OCI-LY7 (cell line): Measurements from ENCODE around the gene ZBTB7A. TPM values are rescaled to one million over a fixed set of nuclear protein-coding genes. Genes with fewer than 3 reads are reported as not detected.

Experiments used
- BruUV-seq: library from RNA; stranded (reverse); fragments of 400-500 nt; replicated peaks from 2 replicates; lab custom pipeline; 2021; lab: Mats Ljungman, UMichigan
- CTCF ChIA-PET: fragments of 300-600 bp; sonication (Branson Sonifier 250); formaldehyde crosslinking; loops from one replicate; lab custom pipeline; 2022; ENCODE audit warnings: antibody characterized with exemption; ENCODE audit not compliant: unreplicated experiment; lab: Charles Lee
- POLR2A ChIA-PET: fragments of 300-600 bp; sonication (Branson Sonifier 250); formaldehyde crosslinking; loops from one replicate; lab custom pipeline; 2022; ENCODE audit warnings: antibody characterized with exemption; lab: Charles Lee
- DNase-seq: peaks from one replicate; pipeline ENCODE4 v3.0.0-alpha.2; 2015; ENCODE audit warnings: low spot score
- H2AFZ ChIP-seq: fragments of 200-600 bp; sonication (generic), shearing (Covaris generic); 2 replicates; pipeline ENCODE4 v1.6.1; 2014; ENCODE audit warnings: mild to moderate bottlenecking, antibody characterized with exemption, low read length, moderate library complexity
- H3K27ac ChIP-seq: fragments of 200-600 bp; sonication (generic); 2 replicates; pipeline ENCODE4 v1.5.1; 2014; ENCODE audit warnings: mixed run types, low read depth, mild to moderate bottlenecking, moderate library complexity, low read length, inconsistent platforms; ENCODE audit not compliant: poor library complexity, severe bottlenecking
- H3K36me3 ChIP-seq: fragments of 200-600 bp; sonication (generic); 2 replicates; pipeline ENCODE4 v1.6.1; 2014; ENCODE audit warnings: mild to moderate bottlenecking, antibody characterized with exemption, low read length, moderate library complexity, mixed read lengths; ENCODE audit not compliant: insufficient read depth
- H3K4me1 ChIP-seq: fragments of 200-600 bp; sonication (generic); 2 replicates; pipeline ENCODE4 v1.5.1; 2014; ENCODE audit warnings: mild to moderate bottlenecking, low read length; ENCODE audit not compliant: insufficient read depth, poor library complexity, severe bottlenecking
- H3K4me2 ChIP-seq: fragments of 200-600 bp; sonication (generic); 2 replicates; pipeline ENCODE4 v1.6.1; 2014; ENCODE audit warnings: mild to moderate bottlenecking, low read length
- H3K4me3 ChIP-seq: fragments of 200-600 bp; sonication (generic); 2 replicates; pipeline ENCODE4 v1.5.1; 2014; ENCODE audit warnings: mild to moderate bottlenecking, low read depth, low read length; ENCODE audit not compliant: poor library complexity, severe bottlenecking
- H3K79me2 ChIP-seq: fragments of 200-600 bp; sonication (generic); 2 replicates; pipeline ENCODE4 v1.6.1; 2016; ENCODE audit warnings: low read depth, mild to moderate bottlenecking, low read length, moderate library complexity, mixed read lengths; ENCODE audit not compliant: insufficient read depth
- H3K9me2 ChIP-seq: fragments of 200-600 bp; sonication (generic); 2 replicates; pipeline ENCODE4 v1.6.1; 2016; ENCODE audit warnings: mild to moderate bottlenecking, low read length, mixed read lengths; ENCODE audit not compliant: insufficient read depth
- H3K9me3 ChIP-seq: fragments of 200-600 bp; sonication (generic); 2 replicates; pipeline ENCODE4 v1.6.1; 2014; ENCODE audit warnings: mild to moderate bottlenecking, mixed run types, low read length, mixed read lengths
- H4K20me1 ChIP-seq: fragments of 200-600 bp; sonication (generic); 2 replicates; pipeline ENCODE4 v1.6.1; 2014; ENCODE audit warnings: mild to moderate bottlenecking, antibody characterized with exemption, low read length, moderate library complexity, mixed read lengths; ENCODE audit not compliant: insufficient read depth
- EZH2phosphoT487 ChIP-seq: fragments of 200-600 bp; sonication (generic); IDR thresholded peaks from 2 replicates; pipeline ENCODE4 v1.6.1; 2018; ENCODE audit warnings: low read depth, borderline replicate concordance, mild to moderate bottlenecking, mixed run types, antibody characterized with exemption, low read length, moderate library complexity, mixed read lengths
- intact Hi-C: fragments of 100-400 bp; cut with micrococcal nuclease; formaldehyde crosslinking; loops from one replicate; pipeline ENCODE4 v1.10.0; 2022; ENCODE audit not compliant: unreplicated experiment
- total RNA-seq, 2 experiments: library from RNA; depleted of rRNA in 1 of 2; stranded (reverse); fragments of >200 nt in 1 of 2; shearing (Covaris generic) in 1 of 2; gene quantifications; 2 replicates each; pipeline ENCODE4 v1.2.3, GENCODE V29; 2014 to 2022
- TF ChIP-seq, protein P1 (sequence below): fragments of 200-600 bp; sonication (generic); conservative IDR thresholded peaks from 2 replicates; pipeline ENCODE4 v1.5.1; 2014; ENCODE audit warnings: mild to moderate bottlenecking, antibody characterized with exemption, low read length, moderate library complexity, mixed read lengths

The ZBTB7A gene
- total RNA-seq, 2 experiments from 2014 or later, result 17.2 to 29.3 TPM

DNA sequence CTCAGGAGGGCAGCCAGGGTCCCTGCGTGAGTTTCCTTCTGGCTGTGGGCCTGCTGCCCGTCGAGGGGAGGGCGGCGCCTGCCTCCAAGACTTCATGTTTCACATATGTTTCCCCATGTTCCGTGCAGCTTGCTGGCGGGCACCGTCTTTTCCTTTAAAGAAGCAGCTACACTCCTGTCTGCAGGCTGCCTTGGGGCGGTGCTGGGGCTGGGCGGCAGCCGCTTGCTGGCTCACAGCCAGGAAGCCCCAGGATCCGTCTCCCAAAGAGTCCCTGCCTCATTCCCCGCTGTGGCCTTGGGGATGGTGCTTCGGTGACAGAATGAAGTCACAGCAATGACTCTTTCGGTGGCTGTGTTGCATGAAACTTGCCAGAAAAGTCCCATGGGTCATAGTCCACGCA is 34.3 kb downstream of the ZBTB7A start:
- ChIA-PET POLR2A (no interaction called here), CTCF (no interaction called here)
- no peaks in the 10 kb centered on the region for H3K9me2 ChIP-seq
- H3K36me3 ChIP-seq, result peaks cover 51% of the 10 kb centered on the region
- no peak overlapping the region for H3K4me2 ChIP-seq
- TF ChIP-seq, protein P1, sequence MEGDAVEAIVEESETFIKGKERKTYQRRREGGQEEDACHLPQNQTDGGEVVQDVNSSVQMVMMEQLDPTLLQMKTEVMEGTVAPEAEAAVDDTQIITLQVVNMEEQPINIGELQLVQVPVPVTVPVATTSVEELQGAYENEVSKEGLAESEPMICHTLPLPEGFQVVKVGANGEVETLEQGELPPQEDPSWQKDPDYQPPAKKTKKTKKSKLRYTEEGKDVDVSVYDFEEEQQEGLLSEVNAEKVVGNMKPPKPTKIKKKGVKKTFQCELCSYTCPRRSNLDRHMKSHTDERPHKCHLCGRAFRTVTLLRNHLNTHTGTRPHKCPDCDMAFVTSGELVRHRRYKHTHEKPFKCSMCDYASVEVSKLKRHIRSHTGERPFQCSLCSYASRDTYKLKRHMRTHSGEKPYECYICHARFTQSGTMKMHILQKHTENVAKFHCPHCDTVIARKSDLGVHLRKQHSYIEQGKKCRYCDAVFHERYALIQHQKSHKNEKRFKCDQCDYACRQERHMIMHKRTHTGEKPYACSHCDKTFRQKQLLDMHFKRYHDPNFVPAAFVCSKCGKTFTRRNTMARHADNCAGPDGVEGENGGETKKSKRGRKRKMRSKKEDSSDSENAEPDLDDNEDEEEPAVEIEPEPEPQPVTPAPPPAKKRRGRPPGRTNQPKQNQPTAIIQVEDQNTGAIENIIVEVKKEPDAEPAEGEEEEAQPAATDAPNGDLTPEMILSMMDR, result no peak
- no peak for TF ChIP-seq EZH2phosphoT487
- H3K79me2 ChIP-seq, result no peaks in the 10 kb centered on the region
- intact Hi-C loops, result no loop called here
- H4K20me1 ChIP-seq, result no peaks in the 10 kb centered on the region
- H3K9me3 ChIP-seq, result peaks cover 10% of the 10 kb centered on the region
- H3K27ac ChIP-seq, result no peak overlapping the region
- no peak overlapping the region for H3K4me3 ChIP-seq
- no TSS peak for BruUV-seq
- no peak for DNase-seq
- no peaks in the 10 kb centered on the region for H3K4me1 ChIP-seq
- H2AFZ ChIP-seq, result no peak overlapping the region

DNA sequence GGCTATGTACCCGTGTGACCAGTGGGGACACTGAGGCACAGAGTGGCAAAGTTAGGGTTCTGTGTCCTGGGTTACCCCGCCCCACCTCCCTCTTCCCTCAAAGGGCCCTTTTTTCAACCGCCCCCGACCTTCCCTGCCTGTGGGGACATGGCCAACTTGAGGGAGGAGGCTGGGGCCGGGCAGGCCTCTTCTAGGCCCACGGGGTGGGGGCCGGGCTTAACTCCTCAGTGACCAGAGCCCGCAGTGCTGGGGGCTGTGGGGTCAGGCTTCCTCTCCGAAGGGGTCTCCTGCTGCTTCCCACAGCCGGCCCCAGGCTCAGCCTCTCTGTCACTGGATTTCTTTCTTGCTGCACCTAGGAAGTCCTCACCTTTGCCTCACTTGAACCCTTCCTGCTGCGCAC is 35.3 kb downstream of the ZBTB7A start:
- ChIA-PET POLR2A (interaction anchor here (0.6 kb wide), 1 partner anchor 374 kb away, joined by 3 read pairs; no protein-coding TSS in a partner anchor), CTCF (no interaction called here)
- H4K20me1 ChIP-seq, result no peaks in the 10 kb centered on the region
- peaks cover 43% of the 10 kb centered on the region for H3K36me3 ChIP-seq
- DNase-seq, result no peak
- intact Hi-C loops, result no loop called here
- H3K9me3 ChIP-seq, result peaks cover 10% of the 10 kb centered on the region
- no peak for TF ChIP-seq EZH2phosphoT487
- TF ChIP-seq, protein P1, result no peak
- no peaks in the 10 kb centered on the region for H3K4me1 ChIP-seq
- no TSS peak for BruUV-seq
- no peak overlapping the region for H3K4me2 ChIP-seq
- H3K79me2 ChIP-seq, result no peaks in the 10 kb centered on the region
- H3K9me2 ChIP-seq, result no peaks in the 10 kb centered on the region
- H3K4me3 ChIP-seq, result no peak overlapping the region
- H3K27ac ChIP-seq, result no peak overlapping the region
- H2AFZ ChIP-seq, result no peak overlapping the region

DNA sequence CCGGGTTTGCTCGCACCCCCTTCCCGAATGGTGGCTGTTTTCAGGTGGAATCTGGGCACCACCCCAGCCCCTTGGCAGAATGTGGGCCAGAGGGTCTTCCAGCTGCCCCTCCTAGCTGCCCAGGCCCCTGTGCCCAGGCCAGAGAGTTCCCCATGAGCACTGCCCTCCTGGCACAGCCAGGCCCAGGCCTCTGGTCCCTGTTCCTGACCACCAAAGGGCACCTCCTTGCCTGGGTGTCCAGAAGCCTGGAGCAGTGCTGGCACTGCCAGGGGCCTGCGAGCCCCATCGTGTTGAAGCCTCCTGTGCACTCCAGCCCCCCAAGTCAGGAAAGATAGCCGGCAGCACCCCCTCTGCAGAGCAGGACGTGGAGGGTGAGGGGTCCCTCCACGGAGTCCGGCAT is 35.7 kb downstream of the ZBTB7A start:
- ChIA-PET POLR2A (interaction anchor here (0.5 kb wide), 1 partner anchor 14 kb away, joined by 4 read pairs; no protein-coding TSS in a partner anchor), CTCF (no interaction called here)
- no peak overlapping the region for H2AFZ ChIP-seq
- no peak for DNase-seq
- H3K36me3 ChIP-seq, result peaks cover 42% of the 10 kb centered on the region
- H4K20me1 ChIP-seq, result no peaks in the 10 kb centered on the region
- H3K9me2 ChIP-seq, result no peaks in the 10 kb centered on the region
- BruUV-seq, result no TSS peak
- no peak overlapping the region for H3K4me2 ChIP-seq
- intact Hi-C loops, result no loop called here
- TF ChIP-seq, protein P1, result no peak
- TF ChIP-seq EZH2phosphoT487, result no peak
- H3K9me3 ChIP-seq, result peaks cover 5% of the 10 kb centered on the region
- no peak overlapping the region for H3K4me3 ChIP-seq
- H3K27ac ChIP-seq, result no peak overlapping the region
- H3K79me2 ChIP-seq, result no peaks in the 10 kb centered on the region
- H3K4me1 ChIP-seq, result no peaks in the 10 kb centered on the region
